KMS-11 (cell line): ENCODE results near the gene ZNF101.

Experiments used
- H2AFZ ChIP-seq: fragments of 200-600 bp; sonication (generic); 2 replicates; pipeline ENCODE4 v1.6.1; 2016; ENCODE audit warnings: antibody characterized with exemption, mixed run types, low read depth
- H3K27ac ChIP-seq: fragments of 200-600 bp; sonication (generic); 2 replicates; pipeline ENCODE4 v1.6.1; 2016; ENCODE audit warnings: mild to moderate bottlenecking, mixed run types
- H3K27me3 ChIP-seq: fragments of 200-600 bp; sonication (generic); 2 replicates; pipeline ENCODE4 v1.6.1; 2017; ENCODE audit warnings: mild to moderate bottlenecking, low read depth, mixed run types, moderate library complexity; ENCODE audit not compliant: insufficient read depth
- H3K36me3 ChIP-seq: fragments of 200-600 bp; sonication (generic); 2 replicates; pipeline ENCODE4 v1.6.1; 2017; ENCODE audit warnings: mild to moderate bottlenecking, mixed run types; ENCODE audit not compliant: insufficient read depth
- H3K4me1 ChIP-seq: fragments of 200-600 bp; sonication (generic); 2 replicates; pipeline ENCODE4 v1.6.1; 2016; ENCODE audit warnings: mild to moderate bottlenecking, low read depth, mixed run types; ENCODE audit not compliant: poor library complexity, severe bottlenecking
- H3K4me2 ChIP-seq: fragments of 200-600 bp; sonication (generic); 2 replicates; pipeline ENCODE4 v1.7.0; 2016; ENCODE audit warnings: mild to moderate bottlenecking, mixed run types
- H3K4me3 ChIP-seq: fragments of 200-600 bp; sonication (generic); IDR thresholded peaks from 2 replicates; pipeline ENCODE4 v1.6.1; 2017; ENCODE audit warnings: low read depth, low read length, mixed read lengths; ENCODE audit not compliant: insufficient read depth
- H3K79me2 ChIP-seq: fragments of 200-600 bp; sonication (generic); 2 replicates; pipeline ENCODE4 v1.6.1; 2016; ENCODE audit warnings: low read depth, mixed run types; ENCODE audit not compliant: insufficient read depth
- H3K9ac ChIP-seq: fragments of 200-600 bp; sonication (generic); 2 replicates; pipeline ENCODE4 v1.6.1; 2016; ENCODE audit warnings: mild to moderate bottlenecking, mixed run types
- H4K20me1 ChIP-seq: fragments of 200-600 bp; sonication (generic); 2 replicates; pipeline ENCODE4 v1.6.1; 2016; ENCODE audit warnings: mild to moderate bottlenecking, mixed run types; ENCODE audit not compliant: insufficient read depth
- TF ChIP-seq, protein P1 (sequence below): fragments of 200-600 bp; sonication (generic); conservative IDR thresholded peaks from 2 replicates; pipeline ENCODE4 v1.6.1; 2017; ENCODE audit warnings: low read depth, mild to moderate bottlenecking, antibody characterized with exemption, low read length, moderate library complexity, mixed read lengths

The ZNF101 gene

DNA sequence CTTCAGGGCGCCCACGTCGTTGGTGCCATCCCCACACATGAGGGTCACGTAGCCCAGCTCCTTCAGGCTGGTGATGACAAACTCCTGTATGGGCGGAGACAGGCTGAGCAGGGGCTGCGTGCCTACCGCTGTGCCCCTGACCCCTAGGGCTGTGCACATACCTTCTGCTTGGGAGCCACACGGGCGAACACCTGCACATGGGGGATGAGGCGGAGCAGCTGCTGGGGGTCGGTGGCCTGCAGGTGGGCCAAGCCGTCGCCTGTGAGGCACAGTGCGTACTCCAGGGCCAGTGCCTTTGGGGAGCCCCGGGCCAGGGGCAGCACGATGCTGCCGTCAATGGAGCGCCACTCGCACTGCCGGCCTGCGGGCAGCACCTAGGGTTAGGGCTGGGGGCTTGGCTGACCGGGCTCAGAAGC lies 19.1 kb upstream of the ZNF101 start:
- H4K20me1 ChIP-seq = no peaks in the 10 kb centered on the region
- H3K36me3 ChIP-seq = no peaks in the 10 kb centered on the region; the same call in 1 of the 2 replicates
- no peak overlapping the region for H2AFZ ChIP-seq
- H3K79me2 ChIP-seq = no peaks in the 10 kb centered on the region
- no peak overlapping the region for H3K27ac ChIP-seq
- H3K4me1 ChIP-seq = no peaks in the 10 kb centered on the region
- no peak overlapping the region for H3K4me3 ChIP-seq
- H3K4me2 ChIP-seq = no peak overlapping the region
- H3K27me3 ChIP-seq = no peaks in the 10 kb centered on the region
- H3K9ac ChIP-seq = no peak overlapping the region
- TF ChIP-seq, protein P1, sequence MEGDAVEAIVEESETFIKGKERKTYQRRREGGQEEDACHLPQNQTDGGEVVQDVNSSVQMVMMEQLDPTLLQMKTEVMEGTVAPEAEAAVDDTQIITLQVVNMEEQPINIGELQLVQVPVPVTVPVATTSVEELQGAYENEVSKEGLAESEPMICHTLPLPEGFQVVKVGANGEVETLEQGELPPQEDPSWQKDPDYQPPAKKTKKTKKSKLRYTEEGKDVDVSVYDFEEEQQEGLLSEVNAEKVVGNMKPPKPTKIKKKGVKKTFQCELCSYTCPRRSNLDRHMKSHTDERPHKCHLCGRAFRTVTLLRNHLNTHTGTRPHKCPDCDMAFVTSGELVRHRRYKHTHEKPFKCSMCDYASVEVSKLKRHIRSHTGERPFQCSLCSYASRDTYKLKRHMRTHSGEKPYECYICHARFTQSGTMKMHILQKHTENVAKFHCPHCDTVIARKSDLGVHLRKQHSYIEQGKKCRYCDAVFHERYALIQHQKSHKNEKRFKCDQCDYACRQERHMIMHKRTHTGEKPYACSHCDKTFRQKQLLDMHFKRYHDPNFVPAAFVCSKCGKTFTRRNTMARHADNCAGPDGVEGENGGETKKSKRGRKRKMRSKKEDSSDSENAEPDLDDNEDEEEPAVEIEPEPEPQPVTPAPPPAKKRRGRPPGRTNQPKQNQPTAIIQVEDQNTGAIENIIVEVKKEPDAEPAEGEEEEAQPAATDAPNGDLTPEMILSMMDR = no peak

DNA sequence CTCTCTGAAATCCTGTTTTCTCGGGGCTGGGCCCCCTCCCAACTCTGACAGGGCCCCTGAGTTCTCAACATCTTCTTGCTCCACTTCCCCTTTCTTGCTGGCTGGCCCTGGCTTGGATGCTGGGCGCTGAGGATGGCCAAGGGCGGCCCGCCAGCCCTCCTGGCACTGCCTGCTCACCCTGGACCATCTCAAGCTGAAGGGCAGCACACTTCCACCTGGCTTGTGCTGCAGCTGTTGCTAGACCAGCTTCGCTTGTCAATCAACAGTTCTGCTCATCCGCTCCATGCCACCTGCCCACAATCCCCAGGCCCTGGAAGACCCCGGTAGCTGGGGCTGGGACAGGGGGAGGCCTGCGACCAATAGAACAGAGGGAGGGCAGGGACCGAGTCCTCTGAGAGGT lies 18.3 kb upstream of the ZNF101 start:
- Histone ChIP-seq H3K9ac (no peak overlapping the region), H3K36me3 (peaks cover 3% of the 10 kb centered on the region; the same call in 1 of the 2 replicates), H4K20me1 (no peaks in the 10 kb centered on the region), H3K79me2 (no peaks in the 10 kb centered on the region), H3K4me2 (no peak overlapping the region), H2AFZ (no peak overlapping the region), H3K4me1 (no peaks in the 10 kb centered on the region), H3K27me3 (no peaks in the 10 kb centered on the region), H3K4me3 (no peak overlapping the region), H3K27ac (no peak overlapping the region)
- TF ChIP-seq, protein P1 = no peak

DNA sequence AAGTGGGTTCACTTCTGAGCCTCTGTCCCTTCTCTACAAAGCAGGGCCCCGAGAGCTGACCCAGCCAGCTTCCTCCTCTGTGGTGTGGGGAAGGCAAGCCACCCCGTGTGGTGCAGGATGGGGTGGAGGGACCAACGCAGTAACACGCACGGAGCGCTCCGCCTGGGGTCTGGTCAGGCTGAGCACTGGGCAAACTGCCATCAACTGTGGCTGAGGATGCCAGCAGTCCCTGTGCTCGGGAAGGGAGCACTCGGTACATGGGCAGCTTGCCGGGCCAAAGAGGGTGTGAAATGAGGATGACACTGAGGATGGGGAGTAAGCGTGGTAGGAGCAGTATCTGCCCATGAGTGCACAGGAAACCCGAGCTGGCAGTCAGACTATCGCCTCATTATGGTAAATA lies 17.6 kb upstream of the ZNF101 start:
- peaks cover 5% of the 10 kb centered on the region; the same call in 1 of the 2 replicates for H3K36me3 ChIP-seq

DNA sequence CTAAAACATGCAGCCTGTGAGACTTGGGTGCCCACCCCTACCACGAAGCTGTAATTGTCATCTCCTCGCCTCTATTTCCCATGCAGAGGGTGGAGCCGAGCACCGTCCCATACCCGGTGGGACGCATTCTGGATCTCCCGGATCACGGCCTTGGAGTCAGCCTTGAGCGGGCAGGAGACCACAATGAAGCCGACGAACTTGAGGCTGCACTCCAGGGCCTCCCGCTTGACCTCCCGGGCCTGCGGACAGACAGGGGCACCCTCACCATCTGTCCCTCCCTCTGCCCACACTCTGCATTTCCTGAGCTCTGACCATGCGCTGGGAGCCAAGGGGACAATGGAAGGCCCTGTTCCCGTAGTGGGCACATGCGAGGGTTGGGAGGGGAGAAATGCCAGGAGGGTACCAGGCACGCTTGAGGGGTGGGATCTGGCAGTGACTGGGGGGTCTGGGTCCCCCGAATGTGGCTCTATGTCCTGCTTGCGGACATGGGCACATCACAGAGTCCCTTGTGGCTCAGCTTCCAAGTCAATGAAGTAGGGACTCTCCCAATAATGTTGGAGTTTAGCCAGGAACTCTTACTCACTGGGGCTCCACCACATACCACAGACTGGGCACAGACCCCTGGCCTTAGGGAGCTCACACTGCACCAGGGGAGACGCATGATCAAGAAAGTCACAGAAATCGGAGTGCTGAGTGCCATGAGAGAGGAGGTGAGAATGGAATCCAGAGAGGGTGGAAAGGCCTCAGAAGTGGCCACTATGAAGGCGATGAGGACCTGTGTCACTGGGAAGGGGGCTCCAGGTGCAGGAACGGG lies 15.9 kb upstream of the ZNF101 start:
- H4K20me1 ChIP-seq = no peaks in the 10 kb centered on the region
- no peak overlapping the region for H3K4me3 ChIP-seq
- no peak overlapping the region for H3K4me2 ChIP-seq
- H3K9ac ChIP-seq = no peak overlapping the region
- no peaks in the 10 kb centered on the region for H3K79me2 ChIP-seq
- TF ChIP-seq, protein P1 = no peak
- H3K27me3 ChIP-seq = no peaks in the 10 kb centered on the region
- no peak overlapping the region for H2AFZ ChIP-seq
- no peak overlapping the region for H3K27ac ChIP-seq
- peaks cover 5% of the 10 kb centered on the region; the same call in 1 of the 2 replicates for H3K36me3 ChIP-seq
- no peaks in the 10 kb centered on the region for H3K4me1 ChIP-seq

More for the DNA sequence above, 17.6 kb upstream of the ZNF101 start:
- no peaks in the 10 kb centered on the region for H3K79me2 ChIP-seq
- no peak overlapping the region for H3K27ac ChIP-seq
- H3K4me1 ChIP-seq = no peaks in the 10 kb centered on the region
- H3K9ac ChIP-seq = no peak overlapping the region
- H3K27me3 ChIP-seq = no peaks in the 10 kb centered on the region
- TF ChIP-seq, protein P1 = no peak
- no peak overlapping the region for H3K4me3 ChIP-seq
- H4K20me1 ChIP-seq = no peaks in the 10 kb centered on the region
- H3K4me2 ChIP-seq = no peak overlapping the region
- no peak overlapping the region for H2AFZ ChIP-seq
